Liver (tissue), 9 donors: Measurements from ENCODE around the gene RBM33. TPM values are rescaled to one million over a fixed set of nuclear protein-coding genes. Genes with fewer than 3 reads are reported as not detected.

Experiments used
- DNase-seq: peaks from one replicate; pipeline ENCODE4 v3.0.0-alpha.2; 2017; ENCODE audit warnings: low spot score
- H3K27ac ChIP-seq, 2 donors: one replicate each; pipeline ENCODE4 v1.7.0; 2013; ENCODE audit warnings: inconsistent platforms in 2 of 2, low read length in 2 of 2, control low read depth in 1 of 2, low read depth in 1 of 2, mild to moderate bottlenecking in 1 of 2
- H3K27me3 ChIP-seq, 4 donors: one replicate each; pipeline versions ENCODE4 v1.6.1 to v1.7.0; 2013; ENCODE audit warnings: low read length in 3 of 4, inconsistent platforms in 1 of 4, mild to moderate bottlenecking in 1 of 4, moderate library complexity in 1 of 4; ENCODE audit not compliant: control insufficient read depth in 4 of 4, insufficient read depth in 4 of 4
- H3K36me3 ChIP-seq, 4 donors: one replicate each; pipeline versions ENCODE4 v1.6.1 to v1.7.0; 2013; ENCODE audit warnings: low read length in 3 of 4, mild to moderate bottlenecking in 3 of 4, low read depth in 1 of 4, moderate library complexity in 1 of 4; ENCODE audit not compliant: control insufficient read depth in 4 of 4, insufficient read depth in 3 of 4
- H3K4me1 ChIP-seq, 4 donors: one replicate each; pipeline versions ENCODE4 v1.6.1 to v1.7.0; 2013; ENCODE audit warnings: low read length in 3 of 4, mild to moderate bottlenecking in 3 of 4, moderate library complexity in 1 of 4; ENCODE audit not compliant: control insufficient read depth in 4 of 4, insufficient read depth in 4 of 4
- H3K4me3 ChIP-seq, 3 donors: one replicate each; pipeline versions ENCODE4 v1.6.1 to v1.7.0; 2013; ENCODE audit warnings: low read length in 3 of 3, control low read depth in 1 of 3, low read depth in 1 of 3, mild to moderate bottlenecking in 1 of 3
- H3K9ac ChIP-seq, 2 donors: one replicate each; pipeline ENCODE4 v1.7.0; 2013; ENCODE audit warnings: low read length in 2 of 2, mild to moderate bottlenecking in 2 of 2, moderate library complexity in 2 of 2, control low read depth in 1 of 2, low read depth in 1 of 2
- H3K9me3 ChIP-seq, 4 donors: one replicate each; pipeline versions ENCODE4 v1.6.1 to v1.7.0; 2013; ENCODE audit warnings: low read length in 3 of 4; ENCODE audit not compliant: control insufficient read depth in 4 of 4
- ATF3 ChIP-seq: IDR thresholded peaks from 2 replicates; pipeline ENCODE4 v1.6.1; 2016; ENCODE audit warnings: antibody characterized with exemption
- EGR1 ChIP-seq, 2 donors: IDR thresholded peaks; 2 replicates each; pipeline ENCODE4 v1.6.1; 2016 to 2018; ENCODE audit warnings: antibody characterized with exemption in 2 of 2, low read depth in 2 of 2
- FOXA1 ChIP-seq: IDR thresholded peaks from 2 replicates; pipeline ENCODE4 v1.6.1; 2016; ENCODE audit warnings: antibody characterized with exemption
- FOXA2 ChIP-seq: IDR thresholded peaks from 2 replicates; pipeline ENCODE4 v1.6.1; 2016; ENCODE audit warnings: antibody characterized with exemption
- GABPA ChIP-seq, 2 donors: IDR thresholded peaks in 1 of 2; conservative IDR thresholded peaks in 1 of 2; 2 replicates each; pipeline ENCODE4 v1.6.1; 2016; ENCODE audit warnings: antibody characterized with exemption in 2 of 2, mild to moderate bottlenecking in 1 of 2, moderate library complexity in 1 of 2
- HNF4A ChIP-seq, 2 donors: conservative IDR thresholded peaks; 2 replicates each; pipeline ENCODE4 v1.6.1; 2016; ENCODE audit warnings: antibody characterized with exemption in 2 of 2, mild to moderate bottlenecking in 2 of 2
- HNF4G ChIP-seq: IDR thresholded peaks from 2 replicates; pipeline ENCODE4 v1.6.1; 2016; ENCODE audit warnings: antibody characterized with exemption
- JUND ChIP-seq, 2 donors: IDR thresholded peaks; 2 replicates each; pipeline ENCODE4 v1.6.1; 2016; ENCODE audit warnings: antibody characterized with exemption in 2 of 2
- NR2F2 ChIP-seq: IDR thresholded peaks from 2 replicates; pipeline ENCODE4 v1.6.1; 2016; ENCODE audit warnings: antibody characterized with exemption
- RAD21 ChIP-seq, 2 donors: IDR thresholded peaks; 2 replicates each; pipeline ENCODE4 v1.6.1; 2016; ENCODE audit warnings: antibody characterized with exemption in 2 of 2, mild to moderate bottlenecking in 2 of 2
- REST ChIP-seq: IDR thresholded peaks from 2 replicates; pipeline ENCODE4 v1.6.1; 2016; ENCODE audit warnings: antibody characterized with exemption, mild to moderate bottlenecking
- RXRA ChIP-seq, 2 donors: IDR thresholded peaks; 2 replicates each; pipeline ENCODE4 v1.6.1; 2017 to 2018; ENCODE audit warnings: antibody characterized with exemption in 2 of 2, mild to moderate bottlenecking in 1 of 2
- SP1 ChIP-seq: IDR thresholded peaks from 2 replicates; pipeline ENCODE4 v1.6.1; 2018; ENCODE audit warnings: antibody characterized with exemption, mild to moderate bottlenecking
- TAF1 ChIP-seq: conservative IDR thresholded peaks from 2 replicates; pipeline ENCODE4 v1.6.1; 2016; ENCODE audit warnings: antibody characterized with exemption, mild to moderate bottlenecking
- YY1 ChIP-seq: IDR thresholded peaks from 2 replicates; pipeline ENCODE4 v1.6.1; 2016; ENCODE audit warnings: antibody characterized with exemption, mild to moderate bottlenecking
- WGBS: extraction: QIAGEN DNeasy Blood & Tissue Kit; methylation state at CpG from one replicate; pipeline ENCODE4 v1.1.7; 2013; 5-methylcytosine and 5-hydroxymethylcytosine counted together
- polyA plus RNA-seq, 2 donors: library from polyadenylated mRNA; stranded (reverse) in 1 of 2; unstranded in 1 of 2; fragments of 200-250 nt in 1 of 2; fragments of >200 nt in 1 of 2; fragmentation: Nextera tagmentation in 1 of 2; extraction: Ambion mirVana in 1 of 2; gene quantifications; one replicate each; pipeline versions ENCODE4 v1.2.1 to v1.2.3, GENCODE V29; 2013 to 2015
- total RNA-seq, 2 donors: library from RNA; depleted of rRNA; stranded (reverse); fragments of >200 nt; gene quantifications; one replicate each; pipeline ENCODE4 v1.2.3, GENCODE V29; 2014
- TF ChIP-seq, protein P1 (sequence below): IDR thresholded peaks from 2 replicates; pipeline ENCODE4 v1.6.1; 2016; ENCODE audit warnings: antibody characterized with exemption
- TF ChIP-seq, protein P2 (sequence below): IDR thresholded peaks from 2 replicates; pipeline ENCODE4 v1.6.1; 2016; ENCODE audit warnings: antibody characterized with exemption
- TF ChIP-seq, protein P3 (sequence below): fragments of 150-350 bp; IDR thresholded peaks from 2 replicates; pipeline ENCODE4 v1.5.1; 2017; ENCODE audit warnings: improper control_type of control experiment, low read depth, low read length; ENCODE audit not compliant: missing input control
- donor health status: healthy.
- donor health status: healthy.
- donor health status: healthy.
- donor health status: healthy.
- donor health status: healthy.

Gene RBM33
- total and polyA plus RNA-seq, 4 donors = 7.8 to 48.9 (median 28.2) TPM

DNA sequence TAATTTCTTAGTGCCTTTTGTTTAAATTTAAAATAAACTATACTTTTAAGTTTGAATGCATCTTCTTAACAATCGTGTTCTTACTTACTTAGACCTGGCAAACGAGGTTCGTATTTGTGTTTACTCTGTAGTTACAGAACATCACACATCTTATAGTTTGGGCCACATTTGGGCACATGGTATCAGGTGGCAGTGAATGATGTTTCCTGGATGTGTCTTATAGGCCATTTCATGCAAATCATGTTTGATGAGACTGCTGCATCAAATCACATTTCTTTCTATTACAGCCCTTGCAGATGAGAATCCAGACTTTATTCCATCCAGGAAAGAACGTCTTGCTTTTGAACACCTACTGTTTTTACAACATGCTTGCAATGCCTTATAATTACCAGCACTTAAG lies 78.5 kb downstream of the RBM33 start:
- TF ChIP-seq, protein P1, sequence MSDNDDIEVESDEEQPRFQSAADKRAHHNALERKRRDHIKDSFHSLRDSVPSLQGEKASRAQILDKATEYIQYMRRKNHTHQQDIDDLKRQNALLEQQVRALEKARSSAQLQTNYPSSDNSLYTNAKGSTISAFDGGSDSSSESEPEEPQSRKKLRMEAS = no peak
- TF ChIP-seq ATF3 (no peak), RAD21 (IDR thresholded peaks at IDR 0.05) (no peak), HNF4G (no peak), FOXA2 (no peak), REST (no peak), EGR1 (IDR thresholded peaks at IDR 0.05; ENCODE audit: low read depth in 2 of 2) (no peak), GABPA (IDR thresholded peaks at IDR 0.05 in 1 of 2, conservative IDR thresholded peaks at IDR 0.05 in 1 of 2) (no peak), TAF1 (no peak), NR2F2 (no peak), SP1 (no peak), JUND (IDR thresholded peaks at IDR 0.05) (no peak), RXRA (IDR thresholded peaks at IDR 0.05) (no peak), HNF4A (conservative IDR thresholded peaks at IDR 0.05) (no peak), YY1 (no peak), FOXA1 (no peak)
- TF ChIP-seq, protein P2, sequence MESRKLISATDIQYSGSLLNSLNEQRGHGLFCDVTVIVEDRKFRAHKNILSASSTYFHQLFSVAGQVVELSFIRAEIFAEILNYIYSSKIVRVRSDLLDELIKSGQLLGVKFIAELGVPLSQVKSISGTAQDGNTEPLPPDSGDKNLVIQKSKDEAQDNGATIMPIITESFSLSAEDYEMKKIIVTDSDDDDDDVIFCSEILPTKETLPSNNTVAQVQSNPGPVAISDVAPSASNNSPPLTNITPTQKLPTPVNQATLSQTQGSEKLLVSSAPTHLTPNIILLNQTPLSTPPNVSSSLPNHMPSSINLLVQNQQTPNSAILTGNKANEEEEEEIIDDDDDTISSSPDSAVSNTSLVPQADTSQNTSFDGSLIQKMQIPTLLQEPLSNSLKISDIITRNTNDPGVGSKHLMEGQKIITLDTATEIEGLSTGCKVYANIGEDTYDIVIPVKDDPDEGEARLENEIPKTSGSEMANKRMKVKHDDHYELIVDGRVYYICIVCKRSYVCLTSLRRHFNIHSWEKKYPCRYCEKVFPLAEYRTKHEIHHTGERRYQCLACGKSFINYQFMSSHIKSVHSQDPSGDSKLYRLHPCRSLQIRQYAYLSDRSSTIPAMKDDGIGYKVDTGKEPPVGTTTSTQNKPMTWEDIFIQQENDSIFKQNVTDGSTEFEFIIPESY = no peak
- TF ChIP-seq, protein P3, sequence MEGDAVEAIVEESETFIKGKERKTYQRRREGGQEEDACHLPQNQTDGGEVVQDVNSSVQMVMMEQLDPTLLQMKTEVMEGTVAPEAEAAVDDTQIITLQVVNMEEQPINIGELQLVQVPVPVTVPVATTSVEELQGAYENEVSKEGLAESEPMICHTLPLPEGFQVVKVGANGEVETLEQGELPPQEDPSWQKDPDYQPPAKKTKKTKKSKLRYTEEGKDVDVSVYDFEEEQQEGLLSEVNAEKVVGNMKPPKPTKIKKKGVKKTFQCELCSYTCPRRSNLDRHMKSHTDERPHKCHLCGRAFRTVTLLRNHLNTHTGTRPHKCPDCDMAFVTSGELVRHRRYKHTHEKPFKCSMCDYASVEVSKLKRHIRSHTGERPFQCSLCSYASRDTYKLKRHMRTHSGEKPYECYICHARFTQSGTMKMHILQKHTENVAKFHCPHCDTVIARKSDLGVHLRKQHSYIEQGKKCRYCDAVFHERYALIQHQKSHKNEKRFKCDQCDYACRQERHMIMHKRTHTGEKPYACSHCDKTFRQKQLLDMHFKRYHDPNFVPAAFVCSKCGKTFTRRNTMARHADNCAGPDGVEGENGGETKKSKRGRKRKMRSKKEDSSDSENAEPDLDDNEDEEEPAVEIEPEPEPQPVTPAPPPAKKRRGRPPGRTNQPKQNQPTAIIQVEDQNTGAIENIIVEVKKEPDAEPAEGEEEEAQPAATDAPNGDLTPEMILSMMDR = no peak
- Histone ChIP-seq H3K36me3 (peaks cover 0 to 17% (median 6%) of the 10 kb centered on the region in 4 donors), H3K4me1 (peaks cover 4 to 14% (median 12%) of the 10 kb centered on the region in 4 donors), H3K4me3 (no peak overlapping the region), H3K27me3 (no peaks in the 10 kb centered on the region), H3K9ac (no peak overlapping the region), H3K9me3 (no peaks in the 10 kb centered on the region), H3K27ac (no peak overlapping the region)
- 92% methylated on average over 4 of the region's 4 CpGs for WGBS
- no peak for DNase-seq
